Mesendoderm (in vitro differentiated cells): ENCODE results near the gene ALDH1A1.
"Not testable (repeated sequence)": the region's sequence is repeated elsewhere in the genome, so short reads cannot be mapped to it uniquely, and the experiment has no call there.

Experiments
- DNase-seq: peaks from one replicate; pipeline ENCODE4 v3.0.0; 2013
- H2AK5ac ChIP-seq: 2 replicates; pipeline ENCODE4 v1.6.1; 2013; ENCODE audit warnings: low read length, inconsistent platforms
- H2BK120ac ChIP-seq: 2 replicates; pipeline ENCODE4 v1.6.1; 2013; ENCODE audit warnings: low read depth, mild to moderate bottlenecking, low read length, moderate library complexity, mixed read lengths
- H2BK15ac ChIP-seq: replicated peaks from 2 replicates; pipeline ENCODE4 v1.6.1; 2013; ENCODE audit warnings: low read depth, mild to moderate bottlenecking, moderate library complexity
- H2BK5ac ChIP-seq: 2 replicates; pipeline ENCODE4 v1.6.1; 2013; ENCODE audit warnings: low read length, inconsistent platforms
- H3K18ac ChIP-seq: 2 replicates; pipeline ENCODE4 v1.6.1; 2013; ENCODE audit warnings: mild to moderate bottlenecking, low read length, mixed read lengths
- H3K23ac ChIP-seq: one replicate; pipeline ENCODE4 v1.6.1; 2013; ENCODE audit warnings: low read length
- H3K27ac ChIP-seq: 2 replicates; pipeline ENCODE4 v1.5.1; 2013; ENCODE audit warnings: low read depth, mild to moderate bottlenecking, inconsistent platforms, low read length, moderate library complexity
- H3K27me3 ChIP-seq: 2 replicates; pipeline ENCODE4 v1.6.1; 2013; ENCODE audit warnings: low read length, control low read depth, mild to moderate bottlenecking, inconsistent platforms; ENCODE audit not compliant: insufficient read depth, poor library complexity
- H3K36me3 ChIP-seq: 2 replicates; pipeline ENCODE4 v1.6.1; 2013; ENCODE audit warnings: low read length, inconsistent platforms; ENCODE audit not compliant: control insufficient read depth, insufficient read depth
- H3K4ac ChIP-seq: one replicate; pipeline ENCODE4 v1.6.1; 2013; ENCODE audit warnings: low read depth, mild to moderate bottlenecking, low read length, moderate library complexity
- H3K4me1 ChIP-seq: 2 replicates; pipeline ENCODE4 v1.6.1; 2013; ENCODE audit warnings: low read depth, low read length, inconsistent platforms; ENCODE audit not compliant: control insufficient read depth
- H3K4me2 ChIP-seq: 2 replicates; pipeline ENCODE4 v1.6.1; 2013; ENCODE audit warnings: low read length
- H3K4me3 ChIP-seq: 2 replicates; pipeline ENCODE4 v1.5.1; 2013; ENCODE audit warnings: mild to moderate bottlenecking, low read length
- H3K56ac ChIP-seq: one replicate; pipeline ENCODE4 v1.6.1; 2013; ENCODE audit warnings: low read length
- H3K79me1 ChIP-seq: 2 replicates; pipeline ENCODE4 v1.6.1; 2013; ENCODE audit warnings: low read length, inconsistent platforms
- H3K79me2 ChIP-seq: 2 replicates; pipeline ENCODE4 v1.6.1; 2013; ENCODE audit warnings: mild to moderate bottlenecking, low read length; ENCODE audit not compliant: control insufficient read depth, insufficient read depth
- H3K9ac ChIP-seq: 2 replicates; pipeline ENCODE4 v1.6.1; 2013; ENCODE audit warnings: low read length, inconsistent platforms
- H4K5ac ChIP-seq: one replicate; pipeline ENCODE4 v1.6.1; 2013; ENCODE audit warnings: low read length
- H4K8ac ChIP-seq: one replicate; pipeline ENCODE4 v1.6.1; 2013; ENCODE audit warnings: low read depth, mild to moderate bottlenecking, control low read depth, low read length, moderate library complexity
- WGBS: extraction: QIAGEN DNeasy Blood & Tissue Kit; methylation state at CpG from one replicate; pipeline ENCODE4 v1.1.7; 2013; ENCODE audit warnings: low lambda C conversion rate, missing lambda C conversion rate; ENCODE audit not compliant: insufficient coverage; ENCODE audit errors: extremely low coverage; 5-methylcytosine and 5-hydroxymethylcytosine counted together

The ALDH1A1 gene

DNA sequence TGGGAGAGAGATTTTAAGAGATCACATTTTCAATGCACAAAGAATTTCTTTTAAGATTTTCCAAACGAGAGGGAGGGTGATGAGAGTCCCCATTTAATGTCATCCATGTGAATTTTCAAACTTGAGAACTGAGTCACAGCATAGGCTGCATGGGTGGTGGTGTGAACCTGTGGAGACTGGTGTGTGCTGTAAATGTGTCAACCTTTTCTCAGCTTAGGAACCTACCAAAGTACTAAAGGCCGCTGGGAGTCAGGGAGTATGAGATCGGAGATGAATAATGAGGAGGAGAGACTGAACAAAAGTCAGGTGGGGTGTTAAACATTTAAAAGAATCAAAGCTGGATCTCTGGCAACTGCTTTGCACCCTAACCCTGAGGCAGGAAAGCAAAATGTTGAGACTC is 7.5 kb downstream of the ALDH1A1 start:
- Histone ChIP-seq H2BK5ac (no peak overlapping the region), H2AK5ac (no peak overlapping the region), H3K9ac (no peak overlapping the region), H3K4me2 (no peak overlapping the region), H2BK15ac (no peak overlapping the region), H3K56ac (no peak overlapping the region), H3K27ac (no peak overlapping the region), H4K5ac (no peak overlapping the region), H3K4me3 (no peak overlapping the region), H3K23ac (no peak overlapping the region), H3K4me1 (peaks cover 3% of the 10 kb centered on the region), H4K8ac (no peak overlapping the region), H3K36me3 (no peaks in the 10 kb centered on the region), H3K18ac (no peak overlapping the region), H3K4ac (no peak overlapping the region), H3K27me3 (no peaks in the 10 kb centered on the region), H3K79me2 (no peaks in the 10 kb centered on the region), H2BK120ac (no peak overlapping the region), H3K79me1 (no peaks in the 10 kb centered on the region)
- no CpG with 5 or more reads among the region's 3 CpGs for WGBS
- DNase-seq = no peak

DNA sequence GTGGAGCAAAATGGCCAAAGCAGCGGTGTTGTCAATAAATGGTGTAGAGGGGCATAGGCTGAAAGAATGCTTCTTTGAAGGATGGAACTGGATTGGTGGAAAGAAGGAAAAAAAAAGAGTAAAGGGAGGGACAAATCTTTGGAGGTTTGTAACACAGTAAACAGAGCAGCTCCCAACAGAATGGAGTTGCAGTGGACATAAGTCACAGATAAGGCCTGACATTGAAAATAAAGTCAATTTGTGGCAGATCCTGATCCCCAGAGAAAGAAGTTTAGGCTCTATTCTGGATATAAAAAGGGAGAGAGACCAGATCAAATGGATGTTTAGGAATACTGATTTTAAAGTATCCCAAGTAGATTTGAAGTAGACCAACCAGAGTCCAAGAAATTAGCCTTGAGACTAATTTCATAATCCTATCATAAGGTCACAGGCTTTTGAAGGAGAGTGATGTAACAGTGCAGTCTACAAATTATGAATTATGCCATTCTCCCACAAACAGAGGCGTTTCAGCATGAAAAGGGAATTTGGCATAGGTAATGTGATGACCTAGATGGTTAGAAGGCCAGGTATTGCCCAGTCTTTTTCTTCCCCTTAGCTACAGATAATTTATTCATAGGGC is 8.9 kb downstream of the ALDH1A1 start:
- Histone ChIP-seq H4K8ac (no peak overlapping the region), H3K9ac (no peak overlapping the region), H3K56ac (no peak overlapping the region), H3K23ac (no peak overlapping the region), H2BK15ac (no peak overlapping the region), H3K4me1 (peaks cover 3% of the 10 kb centered on the region), H2AK5ac (no peak overlapping the region), H3K79me2 (no peaks in the 10 kb centered on the region), H3K27ac (no peak overlapping the region), H3K4ac (no peak overlapping the region), H3K36me3 (no peaks in the 10 kb centered on the region), H3K4me2 (no peak overlapping the region), H3K79me1 (no peaks in the 10 kb centered on the region), H2BK5ac (no peak overlapping the region), H3K27me3 (no peaks in the 10 kb centered on the region), H2BK120ac (no peak overlapping the region), H3K4me3 (no peak overlapping the region), H3K18ac (no peak overlapping the region), H4K5ac (no peak overlapping the region)
- no peak for DNase-seq
- WGBS = no CpG with 5 or more reads among the region's 2 CpGs

DNA sequence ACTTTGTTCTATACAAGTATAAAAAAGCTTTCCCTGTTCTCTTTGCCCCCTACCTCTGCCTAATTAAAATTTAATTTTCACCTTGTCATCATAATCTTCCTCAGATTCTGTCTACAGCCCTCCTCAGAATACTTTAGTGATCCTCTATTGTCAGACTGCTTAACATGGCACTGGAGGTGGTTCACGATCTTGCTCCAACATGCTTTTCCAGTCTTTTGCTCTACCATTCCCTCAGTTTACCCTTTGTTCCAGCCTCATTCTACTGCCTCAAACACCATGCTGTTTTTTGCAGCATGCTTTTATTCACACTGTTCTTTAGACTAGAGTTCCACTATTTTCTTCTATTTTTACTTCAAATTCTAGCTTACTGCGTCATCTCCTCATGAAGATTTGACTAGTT is 10.4 kb downstream of the ALDH1A1 start:
- H3K4me3 ChIP-seq = no peak overlapping the region
- no peaks in the 10 kb centered on the region for H3K27me3 ChIP-seq
- no peaks in the 10 kb centered on the region for H3K79me1 ChIP-seq
- no peak overlapping the region for H3K23ac ChIP-seq
- no peak for DNase-seq
- no peak overlapping the region for H2BK120ac ChIP-seq
- H3K4me1 ChIP-seq = peaks cover 2% of the 10 kb centered on the region
- H3K79me2 ChIP-seq = no peaks in the 10 kb centered on the region
- no peak overlapping the region for H4K8ac ChIP-seq
- H2BK5ac ChIP-seq = no peak overlapping the region
- no peak overlapping the region for H3K18ac ChIP-seq
- no peak overlapping the region for H3K4me2 ChIP-seq
- WGBS = no CpG with 5 or more reads among the region's 2 CpGs
- no peaks in the 10 kb centered on the region for H3K36me3 ChIP-seq
- H3K56ac ChIP-seq = no peak overlapping the region
- H3K4ac ChIP-seq = no peak overlapping the region
- no peak overlapping the region for H2AK5ac ChIP-seq
- no peak overlapping the region for H4K5ac ChIP-seq
- no peak overlapping the region for H3K9ac ChIP-seq
- no peak overlapping the region for H3K27ac ChIP-seq
- no peak overlapping the region for H2BK15ac ChIP-seq

DNA sequence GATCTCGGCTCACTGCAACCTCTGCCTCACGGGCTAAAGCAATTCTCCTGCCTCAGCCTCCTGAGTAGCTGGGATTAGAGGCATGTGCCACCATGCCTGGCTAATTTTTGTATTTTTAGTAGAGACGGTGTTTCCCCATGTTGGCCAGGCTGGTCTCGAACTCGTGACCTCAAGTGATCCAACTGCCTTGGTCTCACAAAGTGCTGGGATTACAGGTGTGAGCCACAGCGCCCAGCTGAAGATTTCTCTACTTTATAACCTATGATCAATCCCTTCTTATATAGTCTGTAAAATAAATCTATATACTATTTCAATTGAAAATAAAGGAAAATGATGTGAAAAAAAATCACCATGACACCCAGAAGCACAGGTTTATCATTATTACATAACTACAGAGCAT is 13.3 kb downstream of the ALDH1A1 start:
- not testable (repeated sequence) for H3K23ac ChIP-seq, H4K8ac ChIP-seq, H3K27me3 ChIP-seq, H3K27ac ChIP-seq, H2BK120ac ChIP-seq, H3K4me2 ChIP-seq, H3K4ac ChIP-seq, H3K4me1 ChIP-seq, H3K4me3 ChIP-seq, H4K5ac ChIP-seq, H2BK5ac ChIP-seq, H3K9ac ChIP-seq, H3K56ac ChIP-seq, H2AK5ac ChIP-seq, H2BK15ac ChIP-seq, H3K79me1 ChIP-seq, DNase-seq, H3K36me3 ChIP-seq, H3K79me2 ChIP-seq, H3K18ac ChIP-seq
- WGBS = no CpG with 5 or more reads among the region's 6 CpGs

DNA sequence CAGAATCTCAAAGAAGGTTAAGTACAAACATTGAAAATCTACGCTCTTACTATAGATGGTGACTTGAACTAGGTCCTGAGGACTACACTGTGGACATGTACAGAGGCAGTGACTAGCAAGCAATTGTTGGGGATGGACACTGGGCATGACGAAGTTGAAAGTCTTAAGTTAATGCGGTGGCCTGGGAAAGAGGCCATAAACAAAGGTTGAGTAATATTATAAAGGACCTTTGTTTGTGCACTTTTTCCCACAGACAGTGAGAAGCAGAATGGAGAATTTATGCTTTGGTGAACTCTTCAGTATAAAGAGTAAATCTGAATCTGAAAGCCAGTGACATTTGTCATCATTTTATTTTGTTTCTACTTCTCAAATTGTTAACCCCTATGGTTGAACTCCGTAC is 15.3 kb downstream of the ALDH1A1 start:
- no peak overlapping the region for H2BK15ac ChIP-seq
- H3K4me3 ChIP-seq = no peak overlapping the region
- H4K5ac ChIP-seq = no peak overlapping the region
- no peak overlapping the region for H3K23ac ChIP-seq
- no peak overlapping the region for H3K9ac ChIP-seq
- no peak overlapping the region for H3K4me2 ChIP-seq
- no peak overlapping the region for H3K18ac ChIP-seq
- no peak for DNase-seq
- H3K79me1 ChIP-seq = no peaks in the 10 kb centered on the region
- no peaks in the 10 kb centered on the region for H3K27me3 ChIP-seq
- H3K56ac ChIP-seq = no peak overlapping the region
- H2AK5ac ChIP-seq = no peak overlapping the region
- H3K36me3 ChIP-seq = no peaks in the 10 kb centered on the region
- WGBS = no CpG with 5 or more reads among the region's 4 CpGs
- H3K79me2 ChIP-seq = no peaks in the 10 kb centered on the region
- H2BK5ac ChIP-seq = no peak overlapping the region
- H3K4me1 ChIP-seq = no peaks in the 10 kb centered on the region
- H2BK120ac ChIP-seq = no peak overlapping the region
- H3K27ac ChIP-seq = no peak overlapping the region
- no peak overlapping the region for H3K4ac ChIP-seq
- no peak overlapping the region for H4K8ac ChIP-seq

DNA sequence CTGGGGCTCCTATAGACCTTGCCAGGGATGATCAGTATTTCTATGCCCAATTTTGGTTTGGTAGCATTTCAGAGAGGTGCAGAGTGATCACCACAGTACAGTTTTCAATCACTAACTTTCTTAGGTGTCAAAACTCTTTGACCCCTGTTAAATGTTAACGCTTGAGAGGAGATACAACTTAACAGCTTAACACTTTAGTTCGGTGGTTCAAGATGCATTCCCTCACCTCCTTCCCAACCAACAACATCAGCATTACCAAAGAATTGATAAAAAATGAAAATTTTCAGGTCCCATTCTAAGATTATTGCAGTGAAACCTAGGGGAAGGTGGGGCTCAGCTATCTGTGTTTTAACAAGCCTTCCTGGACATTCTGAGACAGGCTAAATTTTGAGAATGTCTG is 16.2 kb downstream of the ALDH1A1 start:
- H3K4me2 ChIP-seq = no peak overlapping the region
- no peak overlapping the region for H4K8ac ChIP-seq
- H3K4ac ChIP-seq = no peak overlapping the region
- no peak overlapping the region for H2BK15ac ChIP-seq
- no peak overlapping the region for H3K56ac ChIP-seq
- H2BK5ac ChIP-seq = no peak overlapping the region
- no peaks in the 10 kb centered on the region for H3K4me1 ChIP-seq
- no peaks in the 10 kb centered on the region for H3K79me1 ChIP-seq
- no peak overlapping the region for H3K27ac ChIP-seq
- H4K5ac ChIP-seq = no peak overlapping the region
- no peak overlapping the region for H2AK5ac ChIP-seq
- DNase-seq = no peak
- no peaks in the 10 kb centered on the region for H3K79me2 ChIP-seq
- no CpG with 5 or more reads among the region's 2 CpGs for WGBS
- H3K18ac ChIP-seq = no peak overlapping the region
- no peak overlapping the region for H3K9ac ChIP-seq
- no peaks in the 10 kb centered on the region for H3K36me3 ChIP-seq
- H2BK120ac ChIP-seq = no peak overlapping the region
- H3K4me3 ChIP-seq = no peak overlapping the region
- H3K23ac ChIP-seq = no peak overlapping the region
- no peaks in the 10 kb centered on the region for H3K27me3 ChIP-seq
